ENCODE data around the gene ZNF239. TPM values are rescaled to one million over a fixed set of nuclear protein-coding genes. Genes with fewer than 3 reads are reported as not detected.

The ZNF239 gene
- total RNA-seq (2021; fragmentation: NEBNext Ultra II Directional; extraction: Animal tissue kit (Norgen Biotek cat#: 25700)) = 10.3 and 11.4 TPM in 2 replicates
- 1.3 and 2.4 TPM in 2 replicates for polyA plus RNA-seq (2011; rRNA removed)
- polyA plus RNA-seq (2011; cell fraction: cytosol; rRNA removed) = 3.2 TPM
- polyA plus RNA-seq (2011; cell fraction: nucleus; rRNA removed) = 3.0 TPM
- polyA plus RNA-seq (2012, experiment 1 of 2) = 3.3 to 6.3 TPM (median 3.4 TPM) in 4 replicates
- 0.50 TPM for polyA plus RNA-seq (2012, experiment 2 of 2)
- polyA plus RNA-seq (2013, experiment 1 of 2) = 7.0 TPM
- polyA plus RNA-seq (2013, experiment 2 of 2) = 6.2 TPM
- polyA minus RNA-seq (2011; rRNA and poly(A)+ RNA removed) = 8.7 and 11.6 TPM in 2 replicates
- 3.3 TPM for polyA minus RNA-seq (2011; cell fraction: cytosol; rRNA and poly(A)+ RNA removed)
- 9.8 TPM for polyA minus RNA-seq (2011; cell fraction: nucleus; rRNA and poly(A)+ RNA removed)
- long read RNA-seq, experiment 1, partial matches to known transcripts = 3 of 3 reads
- long read RNA-seq, experiment 1, other reads (novel, unspliced or antisense) = 0 of 3 reads
- long read RNA-seq, experiment 2, partial matches to known transcripts = 0 of 6 reads
- long read RNA-seq, experiment 2, other reads (novel, unspliced or antisense) = 2 of 6 reads

- Histone ChIP-seq H3K9ac (replicated peaks in 1 of 4; ENCODE audit: extremely low read depth in 1 of 4, low read depth in 3 of 4, low read length in 3 of 4) (peak within 1 kb of the TSS in 2 of 4 experiments; percentile 3 to 18; a peak in 1 of 7 replicates), H3K56ac (replicated peaks; ENCODE audit: insufficient read length, low read depth, low read length) (peak within 1 kb of the TSS; percentile 22), H4K20me1 (replicated peaks in 1 of 2; ENCODE audit: control insufficient read depth in 1 of 2, insufficient read depth in 2 of 2, low read length in 2 of 2) (no peaks in the 10 kb centered on the region), H3K27me3 (replicated peaks in 1 of 4; ENCODE audit: control insufficient read depth in 3 of 4, extremely low read depth in 1 of 4, insufficient read depth in 3 of 4, low read length in 3 of 4) (peaks cover 0 to 19% (median 9%) of the 10 kb centered on the region in 4 experiments; a peak in 6 of 7 replicates), H3K9me3 (ENCODE audit: insufficient read depth in 2 of 2, low read depth in 1 of 2, low read length in 1 of 2) (peaks cover 25 to 50% of the 10 kb centered on the region in 2 experiments), H3K18ac (ENCODE audit: extremely low read depth, low read length) (peak within 1 kb of the TSS; percentile 20; the same call in 1 of the 2 replicates), H4K8ac (ENCODE audit: extremely low read depth, insufficient read depth, low read length) (peak within 1 kb of the TSS; percentile 95), H4K91ac (replicated peaks; ENCODE audit: insufficient read length, low read length) (no peak within 1 kb of the TSS), H2BK120ac (replicated peaks; ENCODE audit: low read depth, low read length) (no peak within 1 kb of the TSS), H3K4me1 (replicated peaks in 1 of 4; ENCODE audit: control insufficient read depth in 3 of 4, insufficient read depth in 4 of 4, low read length in 3 of 4) (peaks cover 0 to 5% (median 1%) of the 10 kb centered on the region in 4 experiments; a peak in 2 of 7 replicates), H3K36me3 (ENCODE audit: control insufficient read depth in 2 of 4, insufficient read depth in 4 of 4, low read length in 3 of 4) (peaks cover 0 to 9% (median 0%) of the 10 kb centered on the region in 4 experiments; a peak in 1 of 8 replicates), H3K14ac (ENCODE audit: insufficient read length) (no peak within 1 kb of the TSS), H3K4me2 (ENCODE audit: insufficient read depth in 1 of 2, low read depth in 2 of 2, low read length in 2 of 2) (peak within 1 kb of the TSS; percentile 63 to 96), H2BK5ac (ENCODE audit: low read depth, low read length) (no peak within 1 kb of the TSS; the same call in 1 of the 2 replicates), H2AFZ (ENCODE audit: low read length) (0 out of 2 replicates have a peak within 1 kb of the TSS, but pooled peaks have one; percentile 11), H3K23me2 (ENCODE audit: low read depth, low read length) (peaks cover 7% of the 10 kb centered on the region; the same call in 1 of the 2 replicates), H4K5ac (ENCODE audit: insufficient read length, low read depth, low read length) (no peak within 1 kb of the TSS), H3K79me1 (ENCODE audit: low read depth, low read length) (0 out of 2 replicates have a peak, but pooled peaks cover 5% of the 10 kb centered on the region), H2BK15ac (ENCODE audit: low read length) (no peak within 1 kb of the TSS), H2AK5ac (ENCODE audit: low read depth, low read length) (no peak within 1 kb of the TSS), H2BK20ac (ENCODE audit: low read length) (no peak within 1 kb of the TSS), H3K79me2 (ENCODE audit: control insufficient read depth in 1 of 2, insufficient read depth in 2 of 2, low read length in 2 of 2) (peaks cover 0 to 3% of the 10 kb centered on the region in 2 experiments; a peak in 1 of 4 replicates), H3K23ac (ENCODE audit: insufficient read length) (no peak within 1 kb of the TSS), H3K4me3 (ENCODE audit: extremely low read depth in 1 of 4, insufficient read depth in 2 of 4, low read depth in 3 of 4, low read length in 4 of 4) (peak within 1 kb of the TSS; percentile 32 to 64 (median 47)), H2BK12ac (ENCODE audit: low read depth, low read length) (no peak within 1 kb of the TSS), H3K27ac (ENCODE audit: low read depth, low read length) (no peak within 1 kb of the TSS), H3K4ac (replicated peaks; ENCODE audit: insufficient read length, low read depth, low read length) (no peak within 1 kb of the TSS)
- 54% methylated on average over 56 of the region's 78 CpGs; no CpG with 5 or more reads in 1 of the 2 experiments for WGBS, 2 experiments (ENCODE audit: extremely low coverage in 1 of 2, insufficient coverage in 1 of 2, insufficient read length in 1 of 2, insufficient replicate concordance in 2 of 2, low coverage in 1 of 2, low lambda C conversion rate in 2 of 2, missing lambda C conversion rate in 1 of 2)
- CTCF ChIA-PET (ENCODE audit: partially characterized antibody) = interaction anchor here (1.7 kb wide), 1 partner anchor 14 kb away, joined by 5 read pairs; no protein-coding TSS in a partner anchor
- FAIRE-seq (no peak), DNase-seq (ENCODE audit: low read depth in 1 of 2, low spot score in 2 of 2) (peak; percentile 34 to 87)
- POLR2A ChIA-PET (ENCODE audit: partially characterized antibody) = interaction anchor here (0.9 to 3.6 kb wide), 4 partner anchors 9 to 75 kb away, joined by 4 to 23 read pairs (median 5); partner anchors contain the start of gene ZNF32
- TF ChIP-seq CREB1 (IDR thresholded peaks at IDR 0.05) (no peak), ASH2L (IDR thresholded peaks at IDR 0.05; ENCODE audit: low read length) (no peak), CHD2 (IDR thresholded peaks at IDR 0.05; ENCODE audit: low read length) (no peak), SP1 (IDR thresholded peaks at IDR 0.05; ENCODE audit: low read depth, low read length) (peak; percentile 59; the same call in 1 of the 2 replicates), RXRA (IDR thresholded peaks at IDR 0.05; ENCODE audit: insufficient read depth, low read depth, low read length) (no peak), POLR2A (IDR thresholded peaks at IDR 0.05; ENCODE audit: control extremely low read depth in 1 of 2, low read depth in 2 of 2, low read length in 2 of 2) (no peak), SIX5 (IDR thresholded peaks at IDR 0.05; ENCODE audit: low read depth, low read length) (peak; percentile 38; the same call in 1 of the 2 replicates), SP4 (IDR thresholded peaks at IDR 0.05; ENCODE audit: low read length) (no peak), PHF8 (conservative IDR thresholded peaks at IDR 0.05; ENCODE audit: low read depth, low read length) (peak; percentile 54; the same call in 1 of the 2 replicates)
These were observed at the start of gene ZNF239 for GRCh38 chr10:43574001-43574892. TSS of gene ZNF239 (minus strand) at chr10:43574616. CDS start at chr10:43558079, 16,537 bp downstream.
